D341Med (cell line): ENCODE results near the gene CHMP6.

Experiments used
- DNase-seq: peaks from one replicate; pipeline ENCODE4 v3.0.0; 2012; ENCODE audit warnings: low spot score

The CHMP6 gene

GRCh38 chr17:80991645-80992076 lies at the start of gene CHMP6:
Gene CHMP6 (plus strand): TSS chr17:80991841. CDS start chr17:80991919, 78 bp downstream.
- DNase-seq, result peak; percentile 99

- DNase-seq, result no peak
These were observed 49.0 kb upstream of the CHMP6 start for GRCh38 chr17:80942423-80943345.

- no peak for DNase-seq
These were observed 48.1 kb upstream of the CHMP6 start for GRCh38 chr17:80943346-80944145.

- no peak for DNase-seq
These were observed 47.3 kb upstream of the CHMP6 start for GRCh38 chr17:80944326-80944725.

- DNase-seq, result no peak
These were observed 45.9 kb upstream of the CHMP6 start for GRCh38 chr17:80945736-80946135.

GRCh38 chr17:80946449-80946848 lies 45.2 kb upstream of the CHMP6 start:
- no peak for DNase-seq

- DNase-seq, result no peak
These were observed 44.3 kb upstream of the CHMP6 start for GRCh38 chr17:80947200-80947940.

- no peak for DNase-seq
These were observed 43.3 kb upstream of the CHMP6 start for GRCh38 chr17:80948019-80948975.

- no peak for DNase-seq
These were observed 42.6 kb upstream of the CHMP6 start for GRCh38 chr17:80948976-80949450.

GRCh38 chr17:80949451-80950421 lies 41.9 kb upstream of the CHMP6 start:
- no peak for DNase-seq

GRCh38 chr17:80950466-80951120 lies 41.0 kb upstream of the CHMP6 start:
- DNase-seq, result no peak

- DNase-seq, result no peak
These were observed 40.2 kb upstream of the CHMP6 start for GRCh38 chr17:80951121-80952090.

GRCh38 chr17:80952291-80952690 lies 39.4 kb upstream of the CHMP6 start:
- DNase-seq, result no peak

- no peak for DNase-seq
These were observed 37.9 kb upstream of the CHMP6 start for GRCh38 chr17:80953471-80954315.

GRCh38 chr17:80955078-80955477 lies 36.6 kb upstream of the CHMP6 start:
- no peak for DNase-seq

GRCh38 chr17:80955671-80956280 lies 35.9 kb upstream of the CHMP6 start:
- DNase-seq, result no peak
